Measurements from ENCODE around the gene HSBP1L1. TPM values are rescaled to one million over a fixed set of nuclear protein-coding genes. Genes with fewer than 3 reads are reported as not detected.

Gene HSBP1L1
- total and polyA plus RNA-seq, 2 donors (not counting 3 experiments of a cell fraction or from before 2014, with no cell fraction given), result 5.2 to 7.1 TPM

GRCh38 chr18:80012714-80013113 lies 48.3 kb downstream of the HSBP1L1 start:
- Histone ChIP-seq H3K27ac (ENCODE audit: insufficient read depth, low read depth, low read length) (no peak overlapping the region), H3K27me3 (ENCODE audit: control insufficient read depth in 2 of 2, insufficient read depth in 2 of 2, low read length in 2 of 2) (no peaks in the 10 kb centered on the region), H3K9ac (replicated peaks; ENCODE audit: extremely low read depth, insufficient read depth, low read length) (no peak overlapping the region), H3K4me3 (replicated peaks in 1 of 3; ENCODE audit: insufficient read depth in 1 of 3, low read depth in 1 of 3, low read length in 3 of 3) (no peak overlapping the region), H3K4me2 (ENCODE audit: insufficient read depth, low read length) (no peak overlapping the region), H3K9me1 (replicated peaks; ENCODE audit: control insufficient read depth, extremely low read depth, insufficient read depth, low read length) (no peaks in the 10 kb centered on the region), H3K9me3 (replicated peaks; ENCODE audit: control insufficient read depth, insufficient read depth, low read length) (no peaks in the 10 kb centered on the region), H2AFZ (ENCODE audit: low read depth, low read length) (no peak overlapping the region), H3K4me1 (ENCODE audit: control insufficient read depth, extremely low read depth, insufficient read depth, low read length) (no peaks in the 10 kb centered on the region), H3K36me3 (ENCODE audit: control insufficient read depth in 2 of 2, extremely low read depth in 1 of 2, insufficient read depth in 2 of 2, low read length in 2 of 2) (no peaks in the 10 kb centered on the region), H4K20me1 (replicated peaks; ENCODE audit: control insufficient read depth, extremely low read depth, insufficient read depth, low read length) (no peaks in the 10 kb centered on the region), H3K79me2 (ENCODE audit: control insufficient read depth, insufficient read depth, low read length) (no peaks in the 10 kb centered on the region)
- BruUV-seq (replicated peaks), result no TSS peak
- intact Hi-C loops (cut with micrococcal nuclease) (no loop called here), dilution Hi-C loops (cut with MboI; ENCODE audit: extremely low pct_ligation_motif_present, low sequenced_read_pairs) (no loop called here)
- DNase-seq (ENCODE audit: low read depth, low spot score) (no peak), FAIRE-seq (no peak)
- ChIA-PET POLR2A (no interaction called here), CTCF (no interaction called here)
- no peak for TF ChIP-seq CTCF (IDR thresholded peaks at IDR 0.05; ENCODE audit: extremely low read depth in 1 of 2, insufficient read depth in 1 of 2, low read depth in 1 of 2, low read length in 2 of 2)
- TF ChIP-seq MAX (IDR thresholded peaks at IDR 0.05; ENCODE audit: insufficient read depth, insufficient read length), result no peak
- TF ChIP-seq FOS (IDR thresholded peaks at IDR 0.05; ENCODE audit: borderline replicate concordance, insufficient read depth, low read length), result no peak
- no peak for TF ChIP-seq GATA2 (IDR thresholded peaks at IDR 0.05; ENCODE audit: insufficient read depth, insufficient read length, low read depth, low read length)
- TF ChIP-seq POLR2A (IDR thresholded peaks at IDR 0.05; ENCODE audit: low read depth, low read length), result no peak
- TF ChIP-seq EZH2 (IDR thresholded peaks at IDR 0.05; ENCODE audit: borderline replicate concordance, low read depth, low read length, severe bottlenecking), result no peak
- no peak for TF ChIP-seq MYC (IDR thresholded peaks at IDR 0.05; ENCODE audit: low read depth, low read length)
- no peak for TF ChIP-seq JUN (IDR thresholded peaks at IDR 0.05; ENCODE audit: borderline replicate concordance, insufficient read depth, insufficient read length, low read depth)
- TF ChIP-seq POLR2AphosphoS5 (IDR thresholded peaks at IDR 0.05; ENCODE audit: insufficient read depth, low read depth, low read length), result no peak

Other genes with a start within 250 kb of the HSBP1L1 start
- gene KCNG2, start 166.7 kb upstream of the HSBP1L1 start, total RNA-seq, result not detected in 2 replicates
- not detected in 2 replicates for gene KCNG2, start 166.7 kb upstream of the HSBP1L1 start, polyA plus RNA-seq
- gene SLC66A2, start 13.0 kb upstream of the HSBP1L1 start, total RNA-seq, result 32.5 and 35.2 TPM in 2 replicates
- 37.1 and 40.4 TPM in 2 replicates for gene SLC66A2, start 13.0 kb upstream of the HSBP1L1 start, polyA plus RNA-seq
- 147 and 148 TPM in 2 replicates for gene TXNL4A, start 23.9 kb downstream of the HSBP1L1 start, total RNA-seq
- gene TXNL4A, start 23.9 kb downstream of the HSBP1L1 start, polyA plus RNA-seq, result 142 and 172 TPM in 2 replicates
- 30.5 and 34.8 TPM in 2 replicates for gene RBFA, start 69.8 kb downstream of the HSBP1L1 start, total RNA-seq
- 26.8 and 27.4 TPM in 2 replicates for gene RBFA, start 69.8 kb downstream of the HSBP1L1 start, polyA plus RNA-seq
- 19.8 and 20.6 TPM in 2 replicates for gene ADNP2, start 144.6 kb downstream of the HSBP1L1 start, total RNA-seq
- gene ADNP2, start 144.6 kb downstream of the HSBP1L1 start, polyA plus RNA-seq, result 8.5 and 10.2 TPM in 2 replicates